HG03196 (cell line): ENCODE data around the gene TRIM63.
"Not testable (repeated sequence)": the region's sequence is repeated elsewhere in the genome, so short reads cannot be mapped to it uniquely, and the experiment has no call there.

Experiments
- ATAC-seq: cut with Tn5 transposase; IDR thresholded peaks from one replicate; pipeline ENCODE4 v1.9.1; 2021; ENCODE audit not compliant: unreplicated experiment

Gene TRIM63

DNA sequence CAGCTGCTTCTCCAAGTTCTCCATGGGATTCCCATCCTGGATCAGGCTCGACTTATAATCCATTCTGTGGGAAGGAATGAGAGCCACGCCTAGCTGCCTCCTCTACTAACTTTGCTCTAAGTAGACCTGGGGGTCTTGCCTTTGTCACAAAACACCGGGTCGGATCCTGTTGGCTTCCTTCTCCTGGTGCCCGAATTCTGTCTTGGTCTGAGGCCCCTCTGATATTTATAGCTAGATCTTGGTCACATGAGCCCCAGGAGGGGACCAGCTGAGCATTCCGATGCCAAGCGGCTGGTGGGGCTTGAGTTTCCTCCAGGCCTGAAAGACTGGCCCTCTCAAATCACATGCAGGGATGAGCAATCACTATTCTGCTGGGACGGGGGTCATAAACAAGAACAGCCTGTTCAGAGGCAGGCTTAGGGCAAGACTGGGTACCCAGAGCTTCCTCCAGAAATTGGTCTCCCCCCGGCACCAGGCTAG lies at the start of gene TRIM63:
TSS of gene TRIM63 (minus strand) at position 199 of the 480 bp plus-strand sequence. CDS start at position 63, 136 bp downstream.
- ATAC-seq = no peak

DNA sequence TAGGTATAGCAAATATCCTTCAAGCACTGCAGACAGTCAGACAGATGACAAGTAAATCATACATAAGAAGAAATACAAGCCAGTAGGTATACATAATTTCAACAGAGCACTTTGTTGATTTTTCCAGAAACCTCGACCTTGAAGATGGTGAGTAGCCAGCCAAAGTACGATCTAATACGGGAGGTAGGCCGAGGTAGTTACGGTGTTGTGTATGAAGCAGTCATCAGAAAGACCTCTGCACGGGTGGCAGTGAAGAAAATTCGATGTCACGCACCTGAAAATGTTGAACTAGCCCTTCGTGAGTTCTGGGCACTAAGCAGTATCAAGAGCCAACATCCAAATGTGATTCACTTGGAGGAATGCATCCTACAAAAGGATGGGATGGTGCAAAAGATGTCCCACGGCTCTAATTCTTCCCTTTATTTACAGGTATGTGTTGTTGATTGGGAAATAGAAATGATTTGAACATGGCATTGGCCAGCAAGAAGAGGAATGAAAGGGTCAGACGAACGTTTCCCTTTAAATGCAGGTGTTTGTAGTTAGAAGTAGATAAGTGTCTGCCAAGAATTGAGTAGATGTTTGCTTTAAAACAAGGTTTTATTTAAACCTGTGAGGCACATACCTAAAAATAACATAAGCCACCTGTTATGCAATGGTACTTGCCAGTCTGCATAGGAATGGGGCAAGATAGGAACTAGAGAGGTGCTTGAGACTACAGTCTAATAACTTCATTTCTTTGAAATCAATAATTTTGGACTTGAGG lies 46.9 kb upstream of the TRIM63 start:
- no peak for ATAC-seq

DNA sequence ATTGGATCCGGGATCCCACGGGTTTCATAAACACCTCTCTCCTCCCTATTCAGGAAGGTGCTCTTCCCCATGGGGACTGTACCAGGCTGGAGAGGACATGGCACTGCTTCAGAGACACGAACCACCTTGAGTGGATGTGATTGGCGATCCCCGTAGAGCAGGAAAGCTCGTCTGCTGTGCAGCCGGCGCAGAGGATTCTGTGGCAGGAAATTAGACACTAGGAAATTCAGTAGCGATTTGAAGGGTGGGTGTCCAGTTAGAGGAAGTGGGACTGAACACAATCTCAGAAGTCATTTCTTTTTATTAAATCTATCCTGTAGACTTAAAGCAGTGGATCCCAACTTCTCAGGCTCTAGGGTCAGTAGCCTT lies 45.0 kb upstream of the TRIM63 start:
- ATAC-seq = no peak

DNA sequence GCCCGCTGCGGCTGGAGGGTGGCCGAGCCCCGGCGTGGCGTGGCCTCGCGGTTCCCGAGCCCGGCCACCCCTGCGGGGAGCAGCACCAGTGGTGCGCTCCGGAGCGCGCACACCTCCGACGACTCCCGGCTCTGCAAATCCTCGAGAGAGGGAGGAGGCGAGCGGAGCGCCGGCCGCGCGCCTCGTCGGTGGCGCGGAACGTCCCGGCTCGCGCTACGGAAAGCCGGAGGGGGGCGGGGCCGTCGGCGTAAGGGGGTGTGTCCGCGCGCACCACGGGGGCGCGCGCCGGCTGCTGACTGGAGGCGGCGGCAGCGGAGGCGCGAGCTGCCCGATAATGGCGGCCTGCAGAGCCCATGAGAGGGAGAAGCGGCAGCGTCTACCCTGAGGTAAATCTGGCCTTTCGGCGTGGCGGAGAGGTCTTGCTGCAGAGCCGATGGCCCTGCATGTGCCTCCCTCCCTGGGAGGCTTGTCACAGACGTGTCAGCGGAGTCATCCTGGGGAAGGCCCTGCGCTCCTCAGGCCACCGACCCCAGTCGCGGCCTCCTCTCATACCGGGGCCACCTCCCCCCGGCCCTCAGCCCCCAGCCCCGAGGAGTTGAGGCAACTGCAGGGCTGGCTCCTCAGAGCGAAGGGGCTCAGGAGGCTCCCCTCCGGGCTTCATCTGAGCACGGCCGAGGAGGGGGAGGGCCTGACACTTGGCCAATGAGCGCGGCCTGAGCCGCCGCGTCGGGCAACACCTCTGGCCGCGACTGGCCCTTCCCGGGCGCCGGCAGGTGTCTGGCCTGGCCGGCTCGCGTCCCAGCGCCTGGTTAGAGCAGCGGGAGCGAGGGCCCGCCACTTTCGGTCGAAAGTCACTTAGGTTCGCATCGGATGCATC lies 44.3 kb upstream of the TRIM63 start, which contains the start of gene PDIK1L:
TSS of gene PDIK1L (plus strand) at position 295 of the 877 bp plus-strand sequence. CDS start 2,485 bp downstream, outside the sequence.
- ATAC-seq = peak; percentile 67

DNA sequence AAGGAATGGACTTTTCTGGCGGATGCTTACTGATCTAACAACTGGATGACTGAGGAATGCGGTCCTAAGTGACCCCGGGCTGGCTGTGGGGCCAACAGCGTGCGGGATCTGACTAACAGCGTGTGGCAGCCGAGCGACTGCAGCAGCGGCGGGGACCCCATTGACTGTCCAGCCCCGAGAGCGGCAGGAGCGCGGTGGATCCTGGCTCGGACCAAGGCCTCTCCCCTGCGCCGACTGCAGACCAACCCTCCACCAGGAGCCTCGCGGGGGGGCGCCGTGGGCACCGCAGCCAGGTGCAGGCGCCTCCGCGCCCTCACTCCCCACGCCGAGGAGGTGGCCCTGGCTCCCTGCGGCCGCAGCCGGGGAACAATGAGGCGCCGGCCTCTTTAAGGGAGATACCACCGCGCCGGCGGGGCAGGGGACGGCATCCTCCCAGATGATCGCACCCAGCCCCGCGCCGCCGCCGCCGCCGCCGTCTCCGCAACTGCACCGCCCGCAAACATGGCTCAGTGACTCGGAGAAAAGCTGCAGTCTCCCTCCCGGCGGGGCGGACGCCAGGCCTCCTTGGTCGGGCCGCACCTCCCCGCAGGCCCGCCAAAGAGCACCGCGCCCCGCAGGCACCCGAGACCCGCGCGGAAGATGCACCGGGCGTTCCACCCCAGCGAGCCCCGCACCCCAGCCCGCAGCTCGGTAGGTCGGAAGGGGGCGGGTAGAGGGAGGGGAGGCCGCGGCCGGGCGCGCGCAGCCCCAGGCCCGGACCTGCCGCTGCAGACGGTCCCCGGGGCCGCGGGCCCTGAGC lies 43.5 kb upstream of the TRIM63 start:
- peak; percentile 54 for ATAC-seq

DNA sequence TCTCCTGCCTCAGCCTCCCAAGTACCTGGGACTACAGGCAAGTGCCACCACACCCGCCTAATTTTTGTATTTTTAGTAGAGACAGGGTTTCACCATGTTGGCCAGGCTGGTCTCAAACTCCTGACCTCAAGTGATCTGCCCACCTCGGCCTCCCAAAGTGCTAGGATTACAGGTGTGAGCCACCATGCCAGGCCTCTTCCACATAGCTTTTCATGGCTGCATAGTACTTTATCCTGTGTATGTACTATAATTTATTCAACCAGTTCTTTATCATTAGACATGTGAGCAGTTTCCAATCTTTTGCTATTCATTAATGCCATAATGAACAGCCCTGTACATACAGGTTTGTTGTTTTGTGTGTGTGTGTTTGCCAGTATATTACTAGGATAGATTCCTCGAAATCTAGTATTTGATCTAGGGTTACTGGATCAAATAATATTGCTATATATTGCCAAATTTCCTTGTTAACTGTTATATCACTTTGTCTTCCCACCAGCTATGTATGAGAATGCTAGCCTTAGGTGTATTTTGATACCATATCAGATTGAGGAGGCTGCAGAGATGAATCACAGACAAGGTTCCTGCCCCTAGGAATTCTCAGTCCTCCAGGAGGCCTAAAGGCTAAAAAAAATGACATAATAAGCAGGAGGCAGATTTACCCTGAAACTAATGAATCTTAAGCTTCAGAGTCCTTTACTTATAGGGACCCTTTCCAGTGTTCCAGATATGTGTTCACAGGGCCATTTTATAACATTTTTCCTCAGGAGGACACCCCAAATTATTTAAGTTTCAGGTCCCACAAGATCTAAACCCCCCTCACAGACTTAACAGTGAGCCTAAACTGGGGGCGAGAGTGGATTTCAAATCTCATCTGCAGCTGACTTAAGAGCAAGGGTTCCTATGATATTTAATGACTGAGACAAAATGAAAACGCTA lies 42.1 kb upstream of the TRIM63 start:
- ATAC-seq = no peak

DNA sequence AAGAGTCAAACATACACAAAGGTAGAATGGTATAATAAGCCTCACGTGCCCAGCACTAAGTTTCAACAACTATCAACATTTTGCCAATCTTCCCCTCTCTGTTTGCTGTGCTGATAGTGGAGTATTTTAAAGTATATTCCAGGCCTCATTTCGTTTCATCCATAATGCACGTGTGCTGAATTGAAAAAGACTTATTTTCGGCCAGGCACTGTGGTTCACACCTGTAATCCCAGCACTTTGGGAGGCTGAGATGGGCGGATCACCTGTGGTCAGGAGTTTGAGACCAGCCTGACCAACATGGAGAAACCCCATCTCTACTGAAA lies 37.8 kb upstream of the TRIM63 start:
- not testable (repeated sequence) for ATAC-seq

DNA sequence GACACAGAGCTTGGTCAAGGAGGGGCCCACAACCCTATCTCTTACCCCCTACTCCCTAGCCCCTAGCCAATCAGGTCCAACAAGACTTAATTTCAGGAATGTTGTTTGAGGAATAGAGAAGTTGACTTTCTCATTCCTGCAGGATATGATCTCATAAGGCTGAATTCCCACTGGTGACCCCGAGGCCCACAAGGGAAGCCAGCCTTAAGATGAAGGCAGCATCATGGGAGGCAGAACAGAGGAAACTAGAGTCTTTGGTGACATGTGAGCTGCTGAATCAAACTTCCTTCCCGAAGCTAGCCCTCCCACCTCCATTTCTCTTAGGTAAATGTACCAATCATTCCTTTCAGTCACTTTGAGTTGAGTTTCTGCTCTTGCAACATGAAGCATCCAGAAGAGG lies 35.1 kb upstream of the TRIM63 start:
- ATAC-seq = no peak

DNA sequence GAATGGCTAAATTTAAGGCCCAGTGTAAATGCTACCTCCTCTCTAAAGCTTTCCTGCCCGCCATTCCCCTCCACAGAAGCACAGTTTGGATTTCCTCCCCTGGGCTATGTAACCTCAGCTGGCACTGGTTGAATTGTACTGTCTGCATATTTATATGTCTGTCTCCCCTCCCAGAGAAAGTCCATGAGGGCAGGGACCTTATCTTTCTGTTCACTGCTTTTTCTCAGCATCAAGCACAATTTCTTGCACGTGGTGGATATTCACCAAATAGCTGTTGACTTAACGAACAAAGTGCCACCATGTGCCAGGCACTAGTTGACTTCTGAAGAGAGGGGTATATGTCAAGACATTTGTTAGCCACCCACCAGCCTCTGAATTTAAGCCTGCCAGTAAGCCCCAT lies 34.7 kb upstream of the TRIM63 start:
- ATAC-seq = no peak

DNA sequence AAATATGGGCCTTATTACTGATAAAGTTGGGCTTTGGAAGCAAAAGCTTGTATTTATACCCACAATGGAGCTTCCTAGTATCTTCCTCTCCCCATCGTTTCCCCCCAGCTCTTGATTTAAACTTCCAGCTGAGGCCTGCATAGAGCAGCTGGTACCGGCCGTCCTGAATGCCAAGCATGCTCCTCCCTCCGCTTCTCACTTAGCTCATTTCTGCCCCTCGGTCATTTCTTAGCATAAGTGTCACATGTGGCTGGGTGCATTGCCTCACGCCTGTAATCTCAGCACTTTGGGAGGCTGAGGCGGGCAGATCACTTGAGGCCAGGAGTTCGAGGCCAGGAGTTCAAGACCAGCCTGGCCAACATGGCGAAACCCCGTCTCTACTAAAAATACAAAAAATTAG lies 32.8 kb upstream of the TRIM63 start:
- ATAC-seq = not testable (repeated sequence)

DNA sequence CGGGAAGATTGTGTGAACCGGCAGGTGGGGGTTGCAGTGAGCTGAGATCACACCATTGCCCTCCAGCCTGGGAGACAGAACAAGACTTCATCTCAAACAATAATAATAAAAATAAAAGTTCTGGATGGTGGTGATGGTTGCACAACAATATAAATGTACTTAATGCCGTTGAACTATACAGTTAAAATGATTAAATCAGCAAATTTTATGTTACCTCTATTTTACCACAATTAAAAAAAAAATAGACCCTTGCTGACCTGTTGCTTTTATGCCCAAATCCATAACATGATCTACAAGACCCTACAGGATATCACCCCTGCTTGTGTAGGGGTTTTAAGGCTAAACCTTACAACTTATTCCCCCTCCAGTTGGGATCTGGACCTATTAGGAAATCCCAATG lies 32.4 kb upstream of the TRIM63 start:
- ATAC-seq = no peak

DNA sequence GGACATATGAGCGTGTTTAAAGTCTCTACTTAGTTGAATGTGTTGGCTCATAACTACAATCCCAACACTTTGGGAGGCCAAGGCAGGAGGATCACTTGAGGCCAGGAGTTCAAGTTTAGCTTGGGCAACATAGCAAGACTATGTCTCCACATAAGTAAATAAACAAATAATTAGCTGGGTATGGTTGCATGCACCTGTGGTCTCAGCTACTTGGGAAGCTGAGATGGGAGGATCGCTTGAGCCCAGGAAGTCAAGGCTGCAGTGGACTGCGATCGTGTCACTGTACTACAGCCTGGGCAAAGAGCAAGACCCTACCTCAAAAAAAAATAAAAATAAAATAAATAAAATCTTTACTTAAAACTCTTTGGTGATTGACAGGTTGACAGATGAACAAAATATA lies 31.2 kb upstream of the TRIM63 start:
- no peak for ATAC-seq

DNA sequence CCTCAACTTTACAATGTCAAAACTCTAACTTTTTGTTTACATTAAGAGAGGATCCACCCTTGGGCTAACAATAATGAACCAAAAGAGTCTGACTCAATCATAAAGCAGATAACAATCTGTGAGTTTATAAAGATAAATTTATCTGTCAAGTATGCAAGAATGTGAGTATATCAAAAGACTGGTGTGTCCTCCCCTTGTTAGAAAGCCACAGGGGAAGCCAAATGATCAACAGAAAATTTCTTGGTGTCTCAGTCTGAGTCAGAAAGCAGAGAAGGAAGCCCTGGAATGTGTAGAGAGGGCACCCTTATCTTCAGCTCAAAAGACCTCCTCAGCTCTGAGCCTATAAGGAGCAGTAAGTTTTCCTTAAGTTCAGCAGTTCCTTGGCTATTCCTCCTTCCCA lies 30.3 kb upstream of the TRIM63 start:
- no peak for ATAC-seq

DNA sequence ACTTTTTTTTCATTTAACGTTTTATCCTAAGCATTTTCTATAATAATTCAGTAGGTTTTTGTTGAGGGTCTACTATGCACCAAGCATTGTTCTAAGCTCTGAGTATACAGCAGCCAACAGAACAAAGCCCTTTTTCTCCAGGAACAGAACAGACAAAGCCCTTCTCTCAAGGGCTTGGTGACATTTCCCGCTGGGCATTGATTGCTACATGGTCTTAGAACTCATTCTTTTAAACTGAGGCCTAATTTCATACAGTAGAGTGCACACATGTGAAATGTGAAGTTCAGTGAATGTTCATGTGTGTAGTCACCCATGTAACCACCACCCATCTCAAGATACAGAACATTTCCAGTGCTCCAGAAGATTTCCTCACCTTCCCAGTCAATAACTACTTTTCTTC lies 29.0 kb upstream of the TRIM63 start:
- no peak for ATAC-seq

DNA sequence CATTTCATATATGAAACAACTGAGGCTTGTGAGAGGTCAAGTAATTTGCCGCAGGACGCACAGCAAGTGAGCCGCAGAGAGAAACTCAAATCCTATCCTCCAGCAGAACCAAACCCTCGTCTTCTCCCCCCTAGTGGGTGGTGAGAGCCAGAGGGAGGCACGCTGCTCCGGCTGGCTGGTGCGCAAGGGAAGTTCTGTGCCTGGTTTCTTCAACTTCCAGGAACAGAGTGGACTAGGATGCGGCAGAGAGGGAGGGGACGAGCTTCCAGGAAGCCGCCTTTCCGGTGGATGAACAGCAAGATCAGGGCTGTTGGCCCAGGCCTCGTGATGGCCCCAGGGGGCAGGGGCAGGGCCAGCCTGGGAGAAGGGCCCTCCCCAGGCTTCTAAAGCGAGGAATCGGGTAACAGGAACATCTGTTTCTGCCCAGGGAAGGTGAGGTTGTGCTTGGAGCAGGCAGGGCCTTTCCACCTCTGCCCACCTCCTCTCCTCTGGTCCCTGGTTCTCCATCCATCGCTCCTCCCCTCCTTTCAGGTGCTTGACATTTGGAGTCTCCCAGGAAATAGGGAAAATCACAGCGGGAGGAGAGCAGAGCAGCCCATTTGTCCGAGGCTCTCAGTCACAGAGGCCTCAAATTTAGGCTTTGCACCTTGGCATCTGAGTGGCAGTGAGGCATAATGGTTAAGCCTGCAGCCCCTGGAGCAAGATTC lies 27.4 kb upstream of the TRIM63 start:
- no peak for ATAC-seq

DNA sequence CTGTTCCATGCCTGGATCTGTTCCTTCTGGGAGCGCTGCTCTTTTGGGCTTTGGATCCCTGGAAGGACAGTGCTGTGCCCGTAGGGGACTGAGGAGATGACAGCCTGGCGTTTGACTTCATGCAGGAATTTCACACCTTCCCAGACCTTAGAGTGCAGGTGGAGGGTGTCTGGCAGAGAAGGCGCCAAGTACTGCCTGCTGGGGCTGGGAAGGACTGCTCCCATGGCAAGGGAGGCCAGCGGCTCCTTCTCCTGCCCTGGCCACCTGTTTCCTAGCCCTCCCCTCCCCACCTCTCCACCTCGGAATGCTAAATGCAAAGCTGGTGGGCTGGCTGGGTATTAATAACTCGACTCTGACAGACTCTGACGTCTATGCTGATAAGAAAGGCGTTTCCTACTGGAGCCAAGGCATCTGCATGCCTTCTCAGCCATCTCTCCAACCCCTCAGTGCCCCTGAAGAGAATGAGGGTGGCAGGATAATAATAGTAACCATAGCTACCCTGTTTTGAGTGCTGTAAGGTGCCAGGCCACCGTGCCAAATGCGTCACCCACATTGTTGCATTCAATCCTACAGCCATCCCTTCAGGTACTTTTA lies 26.7 kb upstream of the TRIM63 start:
- ATAC-seq = no peak

DNA sequence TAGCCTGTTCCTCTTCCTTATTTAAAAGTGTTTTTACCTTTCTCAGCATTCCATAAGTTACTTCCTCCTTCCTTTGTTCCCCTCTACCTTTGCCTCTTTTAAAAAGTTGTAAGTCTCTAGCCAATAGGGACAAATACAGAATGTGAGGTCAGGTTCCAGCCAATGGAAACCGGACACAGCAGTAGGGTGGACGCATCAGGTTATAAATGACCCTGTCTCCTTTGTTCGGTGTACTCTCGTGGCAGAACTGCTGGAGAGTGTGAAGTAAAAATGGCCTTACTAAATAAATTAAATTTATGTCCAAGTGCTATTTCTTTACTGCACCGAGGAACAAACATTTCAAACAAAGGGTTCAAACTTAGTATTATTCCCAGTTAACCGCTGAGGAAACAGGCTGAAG lies 26.1 kb upstream of the TRIM63 start:
- ATAC-seq = not testable (repeated sequence)

DNA sequence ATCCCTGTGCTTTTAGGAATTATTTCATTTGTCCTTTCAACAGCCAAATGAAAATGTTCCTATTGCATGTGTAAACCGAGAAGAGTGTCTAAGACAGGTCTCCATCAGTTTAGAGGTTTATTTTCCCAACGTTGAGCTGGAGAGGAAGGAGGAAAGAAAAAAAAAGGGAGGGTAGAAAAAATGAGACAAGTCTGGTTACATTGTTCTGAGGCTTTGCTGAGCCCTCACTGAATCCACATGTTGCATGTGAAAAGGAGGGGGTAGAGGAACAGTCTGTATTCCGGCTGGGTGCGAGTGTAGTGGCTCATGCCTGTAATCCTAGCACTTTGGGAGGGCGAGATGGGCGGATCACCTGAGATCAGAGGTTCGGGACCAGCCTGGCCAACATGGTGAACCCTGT lies 25.0 kb upstream of the TRIM63 start:
- no peak for ATAC-seq

DNA sequence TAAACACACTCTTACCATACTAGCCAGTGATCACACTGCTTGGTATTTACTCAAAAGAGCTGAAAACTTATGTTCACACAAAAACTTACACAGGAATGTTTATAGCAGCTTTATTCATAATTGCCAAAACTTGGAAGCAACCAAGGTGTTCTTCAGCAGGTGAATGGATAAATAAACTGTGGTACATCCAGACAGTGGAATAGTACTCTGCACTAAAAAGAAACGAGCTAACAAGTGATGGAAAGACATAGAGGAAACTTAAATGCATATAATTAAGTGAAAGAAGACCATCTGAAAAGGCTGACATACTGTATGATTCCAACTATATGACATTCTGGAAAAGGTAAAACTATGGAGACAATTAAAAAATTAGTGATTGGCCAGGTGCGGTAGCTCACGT lies 23.5 kb upstream of the TRIM63 start:
- no peak for ATAC-seq
